ENCODE measurements around the gene CHST11. TPM values are rescaled to one million over a fixed set of nuclear protein-coding genes. Genes with fewer than 3 reads are reported as not detected.

Gene CHST11
- total RNA-seq, 1 donor from 2014 or later: 15.5 TPM

DNA sequence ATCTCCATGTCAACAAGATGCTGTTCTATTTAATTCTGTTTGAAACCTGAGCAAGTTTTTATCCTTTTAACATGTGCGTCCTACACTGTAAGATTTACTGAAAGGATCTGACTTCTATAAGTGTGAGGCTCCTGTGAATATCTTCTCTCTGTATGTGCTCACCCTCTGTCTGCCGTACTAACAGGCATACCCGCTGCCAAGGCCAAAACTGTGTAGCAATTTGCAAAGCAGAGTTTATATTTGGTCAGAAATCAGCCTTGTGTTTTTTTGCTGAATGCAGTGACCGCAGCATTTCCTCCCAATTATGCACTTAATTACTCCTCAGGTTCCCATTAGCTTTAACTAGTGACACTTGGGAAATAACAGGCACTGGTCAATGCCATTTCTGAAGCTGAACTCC lies 12.3 kb downstream of the CHST11 start:
- TF ChIP-seq, protein P1, sequence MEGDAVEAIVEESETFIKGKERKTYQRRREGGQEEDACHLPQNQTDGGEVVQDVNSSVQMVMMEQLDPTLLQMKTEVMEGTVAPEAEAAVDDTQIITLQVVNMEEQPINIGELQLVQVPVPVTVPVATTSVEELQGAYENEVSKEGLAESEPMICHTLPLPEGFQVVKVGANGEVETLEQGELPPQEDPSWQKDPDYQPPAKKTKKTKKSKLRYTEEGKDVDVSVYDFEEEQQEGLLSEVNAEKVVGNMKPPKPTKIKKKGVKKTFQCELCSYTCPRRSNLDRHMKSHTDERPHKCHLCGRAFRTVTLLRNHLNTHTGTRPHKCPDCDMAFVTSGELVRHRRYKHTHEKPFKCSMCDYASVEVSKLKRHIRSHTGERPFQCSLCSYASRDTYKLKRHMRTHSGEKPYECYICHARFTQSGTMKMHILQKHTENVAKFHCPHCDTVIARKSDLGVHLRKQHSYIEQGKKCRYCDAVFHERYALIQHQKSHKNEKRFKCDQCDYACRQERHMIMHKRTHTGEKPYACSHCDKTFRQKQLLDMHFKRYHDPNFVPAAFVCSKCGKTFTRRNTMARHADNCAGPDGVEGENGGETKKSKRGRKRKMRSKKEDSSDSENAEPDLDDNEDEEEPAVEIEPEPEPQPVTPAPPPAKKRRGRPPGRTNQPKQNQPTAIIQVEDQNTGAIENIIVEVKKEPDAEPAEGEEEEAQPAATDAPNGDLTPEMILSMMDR (conservative IDR thresholded peaks at IDR 0.05): no peak
- peaks cover 3% of the 10 kb centered on the region for H3K36me3 Mint-ChIP-seq
- no peak overlapping the region for H3K4me3 Mint-ChIP-seq
- peaks cover 13% of the 10 kb centered on the region for H3K4me1 Mint-ChIP-seq (ENCODE audit: unreplicated experiment)
- no peaks in the 10 kb centered on the region for H3K27me3 Mint-ChIP-seq
- no peak overlapping the region for H3K27ac Mint-ChIP-seq
- H3K9me3 Mint-ChIP-seq: no peaks in the 10 kb centered on the region
- DNase-seq (ENCODE audit: extremely low spot score, unreplicated experiment): no peak

DNA sequence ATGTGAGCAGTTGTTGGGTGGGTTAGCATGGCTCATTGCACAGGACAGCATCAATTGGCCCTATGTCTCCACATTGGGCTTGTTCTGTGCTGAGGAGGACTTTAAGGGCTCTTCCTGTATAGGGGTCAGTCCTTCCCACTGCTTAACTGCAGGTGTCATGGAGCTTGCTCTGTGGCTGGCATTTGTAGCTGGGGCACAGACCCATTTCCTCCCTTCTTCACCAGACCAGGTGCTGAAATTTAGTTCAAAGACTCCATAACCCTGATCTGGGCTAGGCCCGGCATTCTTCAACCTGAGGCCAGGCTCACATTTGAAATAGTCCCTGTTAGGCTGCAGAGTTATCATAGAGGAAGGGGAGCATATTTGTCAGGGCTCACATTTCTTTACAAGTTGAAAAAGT lies 12.8 kb downstream of the CHST11 start:
- no peak for DNase-seq (ENCODE audit: extremely low spot score, unreplicated experiment)
- no peaks in the 10 kb centered on the region for H3K27me3 Mint-ChIP-seq
- H3K9me3 Mint-ChIP-seq: no peaks in the 10 kb centered on the region
- TF ChIP-seq, protein P1 (conservative IDR thresholded peaks at IDR 0.05): no peak
- H3K4me3 Mint-ChIP-seq: no peak overlapping the region
- H3K27ac Mint-ChIP-seq: no peak overlapping the region
- peaks cover 3% of the 10 kb centered on the region for H3K36me3 Mint-ChIP-seq
- H3K4me1 Mint-ChIP-seq (ENCODE audit: unreplicated experiment): peaks cover 13% of the 10 kb centered on the region

DNA sequence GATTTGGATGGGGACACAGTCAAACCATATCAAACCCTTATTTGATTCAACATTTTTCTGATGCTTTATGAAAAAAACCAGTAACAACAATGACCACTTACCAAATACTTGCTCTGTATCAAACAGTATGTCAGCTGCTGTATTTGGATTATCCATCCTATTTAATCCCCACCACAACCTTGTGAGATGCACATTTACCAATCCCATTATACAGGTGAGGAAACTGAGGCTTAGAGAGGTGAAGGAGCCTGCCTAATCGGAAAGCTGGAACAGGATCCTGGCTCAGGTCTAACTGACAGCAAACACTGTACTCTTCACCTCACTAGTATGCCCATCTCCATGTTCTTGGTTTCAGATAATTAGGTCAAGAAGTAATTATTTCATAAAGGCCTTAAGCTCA lies 13.8 kb downstream of the CHST11 start:
- DNase-seq (ENCODE audit: extremely low spot score, unreplicated experiment): no peak
- Mint-ChIP-seq H3K27ac (no peak overlapping the region), H3K4me1 (ENCODE audit: unreplicated experiment) (peaks cover 16% of the 10 kb centered on the region)

DNA sequence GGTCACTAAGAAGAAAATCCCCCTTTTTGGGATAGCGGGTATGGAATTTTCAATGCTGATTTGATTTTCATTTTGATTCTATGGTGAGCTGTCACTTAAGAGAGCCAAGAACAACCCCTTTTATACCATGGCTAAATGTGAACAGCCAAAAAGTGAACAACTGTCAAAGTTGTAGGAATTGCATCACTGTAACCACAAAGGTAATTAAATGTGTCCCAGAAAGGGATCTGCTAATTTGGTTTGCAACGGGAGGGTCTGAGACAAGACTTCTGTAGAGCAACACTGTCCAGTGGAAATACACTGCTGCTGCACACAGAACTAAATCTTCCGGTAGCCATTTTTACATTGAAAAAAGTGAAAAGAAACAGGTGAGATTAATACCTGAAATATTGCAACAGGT lies 14.6 kb downstream of the CHST11 start:
- H3K4me1 Mint-ChIP-seq (ENCODE audit: unreplicated experiment): peaks cover 16% of the 10 kb centered on the region
- no peaks in the 10 kb centered on the region for H3K9me3 Mint-ChIP-seq
- TF ChIP-seq, protein P1 (conservative IDR thresholded peaks at IDR 0.05): no peak
- no peak overlapping the region for H3K4me3 Mint-ChIP-seq
- peaks cover 3% of the 10 kb centered on the region for H3K36me3 Mint-ChIP-seq
- H3K27me3 Mint-ChIP-seq: no peaks in the 10 kb centered on the region
- no peak for DNase-seq (ENCODE audit: extremely low spot score, unreplicated experiment)
- no peak overlapping the region for H3K27ac Mint-ChIP-seq

More for the DNA sequence above, 13.8 kb downstream of the CHST11 start:
- Mint-ChIP-seq H3K36me3 (peaks cover 3% of the 10 kb centered on the region), H3K9me3 (no peaks in the 10 kb centered on the region), H3K27me3 (no peaks in the 10 kb centered on the region), H3K4me3 (no peak overlapping the region)
- TF ChIP-seq, protein P1 (conservative IDR thresholded peaks at IDR 0.05): no peak

DNA sequence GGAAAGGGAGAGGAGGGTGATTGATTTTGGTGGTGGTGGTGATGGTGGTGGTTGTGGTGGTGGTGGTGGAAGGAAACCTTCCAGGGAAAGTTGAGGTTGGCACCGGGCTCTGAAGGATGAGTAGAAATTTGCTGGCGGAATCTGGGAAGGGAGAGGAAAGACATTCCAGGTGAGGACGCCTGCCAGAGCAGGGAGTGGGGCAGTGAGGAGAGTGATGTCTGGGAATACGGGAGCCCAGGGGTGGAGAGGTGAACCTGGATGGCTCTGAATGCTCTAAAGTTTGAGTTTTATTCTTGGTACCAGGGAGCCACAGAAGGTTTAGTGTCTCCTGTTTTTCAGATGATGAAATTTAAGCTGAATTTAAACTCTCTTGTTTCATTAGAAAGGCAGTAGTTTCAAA lies 16.0 kb downstream of the CHST11 start:
- Mint-ChIP-seq H3K27me3 (no peaks in the 10 kb centered on the region), H3K9me3 (peaks cover 2% of the 10 kb centered on the region), H3K4me1 (ENCODE audit: unreplicated experiment) (peaks cover 16% of the 10 kb centered on the region), H3K4me3 (no peak overlapping the region), H3K36me3 (peaks cover 5% of the 10 kb centered on the region), H3K27ac (no peak overlapping the region)
- no peak for DNase-seq (ENCODE audit: extremely low spot score, unreplicated experiment)
- TF ChIP-seq, protein P1 (conservative IDR thresholded peaks at IDR 0.05): no peak
